Activated naive CD8-positive, alpha-beta T cell treated with anti-CD3 and anti-CD28 coated beads, Interleukin-2, amount 50 U/mL, for 24 hours (primary cell): Measurements from ENCODE around the gene MORC1.

Source experiments
- ATAC-seq: fragments of 150-1000 bp; cut with Tn5 transposase; one replicate; pipeline ENCODE4 v1.10.0; 2021
- DNase-seq: peaks from one replicate; pipeline ENCODE4 v3.0.0; 2021
- H3K27ac Mint-ChIP-seq: one replicate; pipeline ENCODE4 v1.8.0; 2021; ENCODE audit warnings: mild to moderate bottlenecking, mixed read lengths
- H3K27me3 Mint-ChIP-seq: one replicate; pipeline ENCODE4 v1.8.0; 2021; ENCODE audit warnings: mixed read lengths
- H3K36me3 Mint-ChIP-seq: one replicate; pipeline ENCODE4 v1.8.0; 2021; ENCODE audit warnings: low read depth, mixed read lengths
- H3K4me1 Mint-ChIP-seq: one replicate; pipeline ENCODE4 v1.8.0; 2021; ENCODE audit warnings: mixed read lengths
- H3K4me3 Mint-ChIP-seq: one replicate; pipeline ENCODE4 v1.8.0; 2021; ENCODE audit warnings: mild to moderate bottlenecking, moderate library complexity, mixed read lengths
- H3K9me3 Mint-ChIP-seq: one replicate; pipeline ENCODE4 v1.8.0; 2021; ENCODE audit warnings: mixed read lengths

Gene MORC1

DNA sequence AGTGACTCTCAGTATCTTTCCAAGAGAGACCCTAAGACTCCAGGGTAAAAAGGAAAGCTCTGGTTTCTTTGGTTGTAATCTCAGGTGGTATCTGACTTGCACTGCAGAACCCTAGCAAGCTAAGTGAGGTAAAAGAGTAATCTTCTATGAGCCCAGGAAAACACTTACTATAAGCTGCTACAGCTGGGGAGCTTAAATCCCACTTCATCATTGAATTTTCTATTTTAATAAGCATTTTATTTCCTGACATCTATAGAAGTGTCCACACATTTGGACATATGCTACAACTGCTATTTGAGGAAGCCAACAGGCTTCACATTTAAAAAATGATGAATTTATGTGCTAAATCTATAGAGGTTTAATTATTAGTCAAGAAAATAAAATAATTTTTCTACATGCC is 91.1 kb downstream of the MORC1 start:
- no peaks in the 10 kb centered on the region for H3K27me3 Mint-ChIP-seq
- no peaks in the 10 kb centered on the region for H3K4me1 Mint-ChIP-seq
- DNase-seq: no peak
- ATAC-seq: no peak
- H3K4me3 Mint-ChIP-seq: no peak overlapping the region
- H3K9me3 Mint-ChIP-seq: no peaks in the 10 kb centered on the region
- no peak overlapping the region for H3K27ac Mint-ChIP-seq
- no peaks in the 10 kb centered on the region for H3K36me3 Mint-ChIP-seq

DNA sequence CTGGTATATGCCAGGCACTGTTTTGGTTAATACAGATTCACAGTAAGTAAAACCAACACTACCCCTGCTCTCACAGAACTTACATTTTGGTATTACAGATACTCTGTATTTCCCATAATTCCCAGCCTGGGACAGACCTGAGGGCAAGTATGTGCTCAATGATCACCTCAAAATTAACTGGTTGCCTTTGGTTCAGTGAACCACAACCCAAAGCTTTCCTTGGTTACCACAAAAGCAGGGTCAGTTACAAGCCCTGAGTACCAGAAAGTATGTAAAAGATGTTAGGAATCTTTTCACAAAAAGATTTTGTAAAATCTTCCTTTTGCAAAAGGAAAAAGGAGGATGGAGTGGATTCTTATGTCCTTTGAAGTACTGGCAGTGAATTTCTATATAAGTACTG is 92.0 kb downstream of the MORC1 start:
- Mint-ChIP-seq H3K27me3 (no peaks in the 10 kb centered on the region), H3K9me3 (no peaks in the 10 kb centered on the region), H3K36me3 (no peaks in the 10 kb centered on the region), H3K27ac (no peak overlapping the region), H3K4me3 (no peak overlapping the region), H3K4me1 (no peaks in the 10 kb centered on the region)
- ATAC-seq: no peak
- no peak for DNase-seq

DNA sequence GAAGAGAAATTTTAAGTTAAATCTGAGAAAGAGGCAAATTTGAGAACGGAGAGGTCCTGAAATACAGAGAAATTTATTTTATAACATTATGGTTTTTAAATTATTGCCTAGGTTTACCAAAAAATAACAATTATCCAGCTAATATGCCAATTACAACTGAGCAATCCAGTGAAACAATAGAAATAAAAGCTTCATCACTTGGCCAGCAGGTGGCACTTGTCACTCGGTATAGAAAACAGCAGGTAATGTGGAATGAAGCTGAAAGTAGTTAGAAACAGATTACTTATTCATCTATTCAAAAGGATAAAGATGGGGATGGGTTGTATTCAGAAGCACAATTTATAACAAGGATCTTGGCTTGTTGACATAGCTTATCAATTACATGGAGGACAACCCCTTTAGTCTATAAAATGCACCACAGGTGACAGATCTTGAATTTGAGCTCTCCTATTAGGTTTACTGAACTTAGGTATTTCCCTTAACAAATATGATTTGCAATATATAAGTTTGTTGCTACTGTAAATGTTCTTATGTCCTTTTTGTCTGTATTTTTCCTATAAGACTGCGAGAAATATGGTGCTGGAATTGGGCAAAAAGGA is 94.2 kb downstream of the MORC1 start:
- no peak overlapping the region for H3K27ac Mint-ChIP-seq

GRCh38 chr3:109023167-109023566 is 94.8 kb downstream of the MORC1 start:
- no peaks in the 10 kb centered on the region for H3K27me3 Mint-ChIP-seq
- no peak for ATAC-seq
- H3K36me3 Mint-ChIP-seq: no peaks in the 10 kb centered on the region
- no peaks in the 10 kb centered on the region for H3K9me3 Mint-ChIP-seq
- no peak for DNase-seq
- H3K4me3 Mint-ChIP-seq: no peak overlapping the region
- no peak overlapping the region for H3K27ac Mint-ChIP-seq
- H3K4me1 Mint-ChIP-seq: no peaks in the 10 kb centered on the region

More for the DNA sequence above, 94.2 kb downstream of the MORC1 start:
- DNase-seq (peak; percentile 34), ATAC-seq (no peak)
- Mint-ChIP-seq H3K4me3 (no peak overlapping the region), H3K27me3 (no peaks in the 10 kb centered on the region), H3K9me3 (no peaks in the 10 kb centered on the region), H3K4me1 (no peaks in the 10 kb centered on the region), H3K36me3 (no peaks in the 10 kb centered on the region)

DNA sequence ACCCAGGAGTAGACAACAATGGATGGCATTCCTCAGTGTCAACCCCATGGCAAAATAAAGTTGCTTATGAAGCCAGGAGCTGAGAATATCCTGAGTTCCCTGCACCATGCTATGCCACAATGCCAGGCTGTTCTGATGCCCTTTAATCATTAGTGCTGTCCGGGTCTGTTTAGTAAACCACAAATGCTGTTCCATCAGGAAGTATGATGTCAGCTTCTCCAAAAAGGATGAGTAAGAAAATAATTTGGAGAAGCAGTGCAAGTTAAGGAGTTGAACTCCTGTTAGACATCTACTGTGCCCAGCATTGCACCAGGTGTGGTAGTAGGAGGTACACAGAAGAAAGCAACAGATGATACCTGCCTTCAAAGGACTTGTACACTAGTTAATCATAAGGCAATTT is 96.4 kb downstream of the MORC1 start:
- no peaks in the 10 kb centered on the region for H3K4me1 Mint-ChIP-seq
- H3K27me3 Mint-ChIP-seq: no peaks in the 10 kb centered on the region
- ATAC-seq: no peak
- H3K4me3 Mint-ChIP-seq: no peak overlapping the region
- no peaks in the 10 kb centered on the region for H3K36me3 Mint-ChIP-seq
- DNase-seq: no peak
- H3K9me3 Mint-ChIP-seq: no peaks in the 10 kb centered on the region
- no peak overlapping the region for H3K27ac Mint-ChIP-seq

GRCh38 chr3:109018828-109019227 is 99.1 kb downstream of the MORC1 start:
- ATAC-seq (no peak), DNase-seq (no peak)
- Mint-ChIP-seq H3K9me3 (no peaks in the 10 kb centered on the region), H3K27ac (no peak overlapping the region), H3K4me3 (no peak overlapping the region), H3K36me3 (no peaks in the 10 kb centered on the region), H3K27me3 (no peaks in the 10 kb centered on the region), H3K4me1 (no peaks in the 10 kb centered on the region)

GRCh38 chr3:109005443-109005842 is 112.5 kb downstream of the MORC1 start:
- Mint-ChIP-seq H3K4me3 (no peak overlapping the region), H3K36me3 (no peaks in the 10 kb centered on the region), H3K9me3 (no peaks in the 10 kb centered on the region), H3K4me1 (no peaks in the 10 kb centered on the region), H3K27ac (no peak overlapping the region), H3K27me3 (no peaks in the 10 kb centered on the region)
- ATAC-seq (no peak), DNase-seq (no peak)

DNA sequence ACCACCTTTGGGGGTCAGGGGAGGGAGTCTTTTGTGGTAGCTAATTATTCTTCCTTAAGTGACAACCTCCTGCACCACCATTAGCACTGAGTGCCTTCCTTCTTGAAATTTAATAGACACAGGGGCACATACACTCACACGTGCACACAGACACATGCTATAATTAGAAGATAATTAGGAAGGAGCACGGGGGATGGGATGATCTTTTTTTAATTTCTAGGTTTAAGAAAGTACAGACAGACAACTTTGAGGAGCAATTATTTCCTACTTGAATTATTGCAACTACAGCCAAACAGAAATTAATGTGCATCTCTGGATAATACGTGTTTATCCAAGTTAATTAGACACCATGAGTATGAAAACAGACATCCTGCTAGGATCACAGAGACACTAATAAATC is 119.5 kb downstream of the MORC1 start:
- no peak for ATAC-seq
- Mint-ChIP-seq H3K4me3 (no peak overlapping the region), H3K27ac (no peak overlapping the region), H3K9me3 (no peaks in the 10 kb centered on the region), H3K36me3 (no peaks in the 10 kb centered on the region), H3K4me1 (no peaks in the 10 kb centered on the region), H3K27me3 (peaks cover 3% of the 10 kb centered on the region)
- no peak for DNase-seq

GRCh38 chr3:108985844-108986243 is 132.1 kb downstream of the MORC1 start:
- H3K9me3 Mint-ChIP-seq: no peaks in the 10 kb centered on the region

DNA sequence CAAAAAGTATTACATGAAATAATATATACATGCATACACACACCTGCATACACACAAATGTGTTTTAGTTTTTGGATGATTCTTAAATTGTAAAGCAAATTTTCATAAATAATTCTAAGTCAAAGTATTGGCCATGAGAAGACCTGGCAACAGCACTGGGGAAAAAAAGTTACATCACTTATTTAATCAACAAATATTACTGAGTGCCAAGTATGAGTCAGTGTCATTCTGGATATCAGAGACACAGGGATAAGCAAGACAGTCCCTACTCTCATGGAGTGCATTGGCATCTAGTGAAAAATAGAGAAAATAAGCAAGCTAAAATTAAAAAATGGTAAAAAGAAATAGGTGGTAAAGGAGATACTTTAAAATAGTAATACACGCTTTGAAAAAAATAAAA is 134.9 kb downstream of the MORC1 start:
- Mint-ChIP-seq H3K4me3 (no peak overlapping the region), H3K4me1 (no peaks in the 10 kb centered on the region), H3K9me3 (no peaks in the 10 kb centered on the region), H3K27ac (no peak overlapping the region), H3K27me3 (peaks cover 12% of the 10 kb centered on the region), H3K36me3 (no peaks in the 10 kb centered on the region)
- DNase-seq: no peak
- no peak for ATAC-seq

More at GRCh38 chr3:108985844-108986243, 132.1 kb downstream of the MORC1 start:
- no peaks in the 10 kb centered on the region for H3K4me1 Mint-ChIP-seq
- no peak for DNase-seq
- H3K36me3 Mint-ChIP-seq: no peaks in the 10 kb centered on the region
- no peak overlapping the region for H3K4me3 Mint-ChIP-seq
- H3K27ac Mint-ChIP-seq: no peak overlapping the region
- peaks cover 11% of the 10 kb centered on the region for H3K27me3 Mint-ChIP-seq
- ATAC-seq: no peak

DNA sequence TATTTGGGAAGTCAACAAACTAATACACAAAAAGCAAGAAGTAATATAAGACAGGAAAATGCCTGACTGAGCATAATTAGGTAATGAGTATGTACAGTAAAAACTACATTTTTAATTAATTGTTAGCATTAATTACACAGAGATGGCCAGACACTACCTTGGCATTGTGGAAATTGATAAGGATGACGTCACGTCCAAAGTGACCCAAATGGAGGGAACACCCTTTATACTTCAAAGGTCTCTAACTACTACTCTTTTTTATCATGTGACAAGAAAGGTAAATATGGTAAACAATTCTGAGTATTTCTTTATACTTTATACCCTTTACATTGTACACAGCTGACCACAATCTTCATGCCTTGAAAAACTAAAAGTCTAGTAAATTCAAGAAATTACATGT is 141.9 kb downstream of the MORC1 start:
- no peak for ATAC-seq
- no peaks in the 10 kb centered on the region for H3K9me3 Mint-ChIP-seq
- DNase-seq: no peak
- H3K4me3 Mint-ChIP-seq: no peak overlapping the region
- no peaks in the 10 kb centered on the region for H3K36me3 Mint-ChIP-seq
- H3K27ac Mint-ChIP-seq: no peak overlapping the region
- peaks cover 4% of the 10 kb centered on the region for H3K27me3 Mint-ChIP-seq
- H3K4me1 Mint-ChIP-seq: no peaks in the 10 kb centered on the region

DNA sequence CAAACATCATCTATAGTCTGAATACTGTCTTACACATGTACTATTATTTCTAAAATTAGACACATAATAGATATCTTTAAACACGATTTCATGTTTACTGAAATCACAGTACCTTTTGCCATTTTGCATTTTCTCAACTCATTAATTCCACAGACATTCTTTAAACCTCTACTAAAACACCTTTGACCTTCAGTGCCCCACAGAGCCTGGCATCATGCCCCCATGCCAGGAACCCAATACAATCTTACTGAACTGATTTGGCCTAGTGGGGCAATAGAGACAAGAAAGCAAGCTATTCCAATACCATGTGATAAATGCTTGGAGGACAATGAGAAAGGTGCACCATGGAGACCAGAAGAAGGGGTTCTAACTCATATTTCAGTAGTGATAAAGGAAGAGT is 144.9 kb downstream of the MORC1 start:
- no peak for DNase-seq
- no peak for ATAC-seq
- Mint-ChIP-seq H3K27me3 (no peaks in the 10 kb centered on the region), H3K27ac (no peak overlapping the region), H3K4me1 (no peaks in the 10 kb centered on the region), H3K4me3 (no peak overlapping the region), H3K36me3 (no peaks in the 10 kb centered on the region), H3K9me3 (no peaks in the 10 kb centered on the region)

- no peaks in the 10 kb centered on the region for H3K4me1 Mint-ChIP-seq
- H3K36me3 Mint-ChIP-seq: no peaks in the 10 kb centered on the region
- H3K27ac Mint-ChIP-seq: no peak overlapping the region
- no peak overlapping the region for H3K4me3 Mint-ChIP-seq
- no peaks in the 10 kb centered on the region for H3K27me3 Mint-ChIP-seq
- H3K9me3 Mint-ChIP-seq: no peaks in the 10 kb centered on the region
- ATAC-seq (no peak), DNase-seq (no peak)
These were observed 145.5 kb downstream of the MORC1 start for GRCh38 chr3:108972482-108972881.

DNA sequence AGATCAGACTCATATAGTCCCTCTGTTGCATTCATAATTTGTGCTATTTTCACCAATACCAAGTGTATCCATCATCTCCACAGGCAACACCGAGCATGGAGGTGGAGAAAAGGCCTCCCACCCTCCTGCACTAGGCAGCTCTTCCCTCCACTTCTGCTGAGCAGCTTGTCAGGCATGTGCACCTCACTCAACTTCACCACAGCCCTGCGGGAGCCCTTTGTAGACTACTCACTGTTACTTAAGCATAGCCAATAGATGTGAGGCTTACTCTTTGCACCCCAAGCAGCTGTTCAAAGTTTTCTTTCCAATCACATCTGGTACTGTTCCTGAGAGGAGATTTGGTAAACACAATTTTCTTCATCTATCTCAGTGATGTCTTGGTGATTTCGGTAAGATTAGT is 147.4 kb downstream of the MORC1 start:
- ATAC-seq: no peak
- H3K4me3 Mint-ChIP-seq: no peak overlapping the region
- H3K27me3 Mint-ChIP-seq: no peaks in the 10 kb centered on the region
- no peaks in the 10 kb centered on the region for H3K36me3 Mint-ChIP-seq
- no peak overlapping the region for H3K27ac Mint-ChIP-seq
- H3K4me1 Mint-ChIP-seq: peaks cover 2% of the 10 kb centered on the region
- H3K9me3 Mint-ChIP-seq: no peaks in the 10 kb centered on the region
- no peak for DNase-seq

- no peaks in the 10 kb centered on the region for H3K27me3 Mint-ChIP-seq
- H3K27ac Mint-ChIP-seq: no peak overlapping the region
- H3K4me1 Mint-ChIP-seq: peaks cover 4% of the 10 kb centered on the region
- peak; percentile 36 for ATAC-seq
- DNase-seq: no peak
- no peaks in the 10 kb centered on the region for H3K9me3 Mint-ChIP-seq
- no peaks in the 10 kb centered on the region for H3K36me3 Mint-ChIP-seq
- H3K4me3 Mint-ChIP-seq: no peak overlapping the region
These were observed 151.2 kb downstream of the MORC1 start for GRCh38 chr3:108966773-108967172.

DNA sequence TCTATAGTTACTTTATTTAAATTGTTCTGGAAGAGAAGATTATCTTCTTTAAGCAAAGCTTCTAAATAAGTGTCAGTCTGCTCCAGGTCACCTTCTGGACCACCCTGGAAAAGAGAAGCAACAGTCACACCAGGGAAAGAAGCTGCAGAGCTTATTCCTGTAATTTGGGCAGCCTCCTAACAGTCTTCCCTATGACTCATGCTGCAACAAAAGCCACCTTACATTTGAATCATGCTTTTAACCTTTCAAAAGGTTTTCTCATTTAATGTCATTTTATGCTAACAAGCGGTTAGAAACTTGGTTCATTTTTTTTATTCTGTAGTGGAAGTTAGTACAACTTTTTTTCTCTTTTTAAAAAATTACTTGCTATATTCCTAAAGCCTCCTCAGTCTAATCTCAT is 158.9 kb downstream of the MORC1 start:
- DNase-seq (no peak), ATAC-seq (no peak)
- Mint-ChIP-seq H3K27me3 (peaks cover 9% of the 10 kb centered on the region), H3K36me3 (no peaks in the 10 kb centered on the region), H3K9me3 (no peaks in the 10 kb centered on the region), H3K4me3 (no peak overlapping the region), H3K27ac (no peak overlapping the region), H3K4me1 (peaks cover 11% of the 10 kb centered on the region)
